Pancreas (tissue), 10 donors: Measurements from ENCODE around the gene SLC38A3. TPM values are rescaled to one million over a fixed set of nuclear protein-coding genes. Genes with fewer than 3 reads are reported as not detected.

Source experiments
- ATAC-seq, 4 donors: fragments of 200-7000 bp; cut with Tn5 transposase; one replicate each; pipeline versions ENCODE4 v1.8.0 to v1.9.1; 2020; ENCODE audit warnings: mild to moderate bottlenecking in 4 of 4, moderate library complexity in 4 of 4
- DNase-seq, 6 donors: peaks; one replicate each; pipeline ENCODE4 v3.0.0-alpha.2; 2020
- FAIRE-seq: peaks from 2 replicates; lab custom pipeline; 2012; peaks lifted over from hg19 to GRCh38; lab: Jason Lieb, UNC
- H3K27ac ChIP-seq, 4 donors: fragments of 200-600 bp; sonication (generic); 1 replicate in 3 of 4; 2 replicates in 1 of 4; pipeline versions ENCODE4 v1.5.0 to v1.8.0; 2020
- H3K27me3 ChIP-seq, 4 donors: fragments of 200-600 bp; one replicate each; pipeline ENCODE4 v1.8.0; 2021
- H3K36me3 ChIP-seq, 3 donors: fragments of 200-600 bp; sonication (generic) in 1 of 3; one replicate each; pipeline versions ENCODE4 v1.5.0 to v1.8.0; 2020 to 2021
- H3K4me1 ChIP-seq, 3 donors: fragments of 200-600 bp; one replicate each; pipeline ENCODE4 v1.8.0; 2021
- H3K4me3 ChIP-seq, 4 donors: fragments of 200-600 bp; sonication (generic) in 2 of 4; one replicate each; pipeline versions ENCODE4 v1.5.0 to v1.8.0; 2020 to 2021
- H3K9me3 ChIP-seq, 4 donors: fragments of 200-600 bp; one replicate each; pipeline ENCODE4 v1.8.0; 2021
- CTCF ChIP-seq, 4 donors: fragments of 200-600 bp; sonication (generic) in 3 of 4; IDR thresholded peaks; one replicate each; pipeline versions ENCODE4 v1.5.0 to v1.8.0; 2021; ENCODE audit warnings: antibody characterized with exemption in 4 of 4
- WGBS, 2 donors: extraction: QIAGEN DNeasy Blood & Tissue Kit; methylation state at CpG; one replicate each; pipeline ENCODE4 v1.1.7; 2013; 5-methylcytosine and 5-hydroxymethylcytosine counted together
- intact Hi-C, 3 donors: fragments of 100-400 bp; cut with DNase I; formaldehyde crosslinking; loops; one replicate each; pipeline versions ENCODE4 v1.11.1 to v1.14.2; 2022
- polyA plus RNA-seq, 2 donors: library from polyadenylated mRNA; stranded (reverse); fragments of 200-250 nt; gene quantifications; one replicate each; pipeline ENCODE4 v1.2.3, GENCODE V29; 2013
- total RNA-seq, 6 donors: library from RNA; stranded (reverse); fragmentation: NEBNext Ultra II Directional in 4 of 6; extraction: Animal tissue kit (Norgen Biotek cat#: 25700) in 4 of 6; gene quantifications; one replicate each; pipeline versions ENCODE4 v1.2.1 to v1.2.4, GENCODE V29; 2021 to 2023
- donor health status: healthy with polysubstance abuse.
- donor health status: DM: no; HTN: no; CAD: no; lungs with moderate emphysema.
- donor health status: DM: no; HTN: no; CAD: no.
- donor health status: control.
- donor health status: control.
- donor health status: Bipolar disorder and iron deficiency.
- donor health status: DM: yes; HTN: yes; CAD: no.
- donor health status: DM: no; HTN: no; CAD: no.
- donor health status: DM: no; HTN: no; CAD: no.
- donor health status: DM: yes; HTN: yes; CAD: no.

Gene SLC38A3
- total and polyA plus RNA-seq, 8 donors, result 21.2 to 57.9 (median 38.0) TPM

DNA sequence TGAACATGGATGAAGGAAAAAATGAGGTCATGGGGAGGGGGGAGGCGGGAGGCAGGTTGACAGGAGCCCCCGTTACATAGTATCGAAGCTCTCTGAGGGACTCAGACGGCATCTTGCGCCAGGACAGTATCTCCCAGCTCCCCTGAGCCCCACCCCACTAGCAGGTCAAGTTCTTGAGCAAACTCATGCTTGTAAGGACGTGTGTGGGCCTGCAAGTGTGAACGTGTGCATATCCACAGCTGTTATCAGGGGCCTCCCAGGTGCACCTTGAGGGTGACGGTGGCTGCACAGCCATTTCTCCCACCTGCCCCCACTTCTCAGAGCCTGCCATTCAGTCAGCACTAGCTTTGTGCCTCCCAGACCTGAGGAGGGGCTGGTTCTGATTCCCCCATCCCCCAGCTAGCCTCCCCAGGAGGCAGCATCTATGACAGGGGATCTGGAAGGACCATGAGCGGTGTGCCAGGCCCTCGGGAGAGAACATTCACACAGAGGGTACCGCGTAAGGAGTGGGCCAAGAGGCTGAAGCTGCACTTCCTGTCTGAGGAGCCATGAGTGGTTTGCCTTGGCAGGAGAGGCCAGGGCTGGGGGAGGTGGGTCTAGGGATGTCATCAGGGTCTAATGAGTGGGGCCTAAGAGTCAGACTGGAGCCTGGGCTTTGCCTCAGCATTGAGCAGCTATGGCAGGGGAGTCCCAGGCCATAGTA lies 47.1 kb upstream of the SLC38A3 start:
- Histone ChIP-seq H3K4me3 (no peak overlapping the region), H3K27me3 (no peaks in the 10 kb centered on the region), H3K36me3 (no peaks in the 10 kb centered on the region), H3K27ac (no peak overlapping the region), H3K4me1 (peaks cover 0 to 3% (median 0%) of the 10 kb centered on the region in 3 donors), H3K9me3 (no peaks in the 10 kb centered on the region)
- FAIRE-seq, result no peak
- DNase-seq, result no peak
- TF ChIP-seq CTCF (IDR thresholded peaks at IDR 0.05), result no peak
- WGBS, 2 donors, result 78 to 83% methylated on average over 12 of the region's 12 CpGs
- no peak for ATAC-seq
- intact Hi-C loops, result no loop called here

GRCh38 chr3:50158530-50159146 lies 46.4 kb upstream of the SLC38A3 start:
- WGBS, 2 donors, result 73 to 79% methylated on average over 10 of the region's 10 CpGs
- intact Hi-C loops, result no loop called here
- Histone ChIP-seq H3K4me1 (peaks cover 0 to 3% (median 0%) of the 10 kb centered on the region in 3 donors), H3K27ac (no peak overlapping the region), H3K9me3 (no peaks in the 10 kb centered on the region), H3K4me3 (no peak overlapping the region), H3K36me3 (no peaks in the 10 kb centered on the region), H3K27me3 (no peaks in the 10 kb centered on the region)
- FAIRE-seq (no peak), DNase-seq (no peak), ATAC-seq (no peak)
- TF ChIP-seq CTCF (IDR thresholded peaks at IDR 0.05), result no peak

- WGBS, 2 donors, result 73 to 74% methylated on average over 7 of the region's 7 CpGs
- peaks cover 0 to 7% (median 0%) of the 10 kb centered on the region in 3 donors for H3K4me1 ChIP-seq
- no peaks in the 10 kb centered on the region for H3K36me3 ChIP-seq
- intact Hi-C loops, result no loop called here
- H3K9me3 ChIP-seq, result no peaks in the 10 kb centered on the region
- no peak for ATAC-seq
- no peak for TF ChIP-seq CTCF (IDR thresholded peaks at IDR 0.05)
- no peak for FAIRE-seq
- no peaks in the 10 kb centered on the region for H3K27me3 ChIP-seq
- no peak overlapping the region for H3K27ac ChIP-seq
- H3K4me3 ChIP-seq, result no peak overlapping the region
- DNase-seq, result peak in 1 of 6 donors; percentile 60
Measured at GRCh38 chr3:50160561-50160983, 44.5 kb upstream of the SLC38A3 start.

- no peak for TF ChIP-seq CTCF (IDR thresholded peaks at IDR 0.05)
- intact Hi-C loops, result no loop called here
- no peak for FAIRE-seq
- H3K27ac ChIP-seq, result no peak overlapping the region
- H3K27me3 ChIP-seq, result no peaks in the 10 kb centered on the region
- H3K9me3 ChIP-seq, result no peaks in the 10 kb centered on the region
- peak in 1 of 4 donors; percentile 28 for ATAC-seq
- WGBS, 2 donors, result 79 to 82% methylated on average over 13 of the region's 13 CpGs
- DNase-seq, result peak in 1 of 6 donors; percentile 42
- H3K4me1 ChIP-seq, result peaks cover 0 to 5% (median 0%) of the 10 kb centered on the region in 3 donors
- H3K36me3 ChIP-seq, result no peaks in the 10 kb centered on the region
- no peak overlapping the region for H3K4me3 ChIP-seq
Measured at GRCh38 chr3:50161320-50161719, 43.8 kb upstream of the SLC38A3 start.
